Esophagus squamous epithelium (tissue), 4 donors: ENCODE measurements around the gene DNAH1.

Experiments
- CTCF ChIP-seq, 6 experiments: fragments of 450-650 bp in 4 of 6; fragments of 200-600 bp in 2 of 6; sonication (generic) in 2 of 6; IDR thresholded peaks; one replicate each; pipeline ENCODE4 v1.5.1; 2016 to 2019; ENCODE audit warnings: antibody characterized with exemption in 6 of 6, mild to moderate bottlenecking in 4 of 6, moderate library complexity in 4 of 6
- POLR2A ChIP-seq, 4 donors: fragments of 450-650 bp; IDR thresholded peaks; one replicate each; pipeline ENCODE4 v1.6.1; 2017; ENCODE audit warnings: antibody characterized with exemption in 4 of 4, mild to moderate bottlenecking in 4 of 4, moderate library complexity in 3 of 4

GRCh38 chr3:52392216-52392930 is 76.3 kb downstream of the DNAH1 start:
- no peak for TF ChIP-seq CTCF (IDR thresholded peaks at IDR 0.05)
- TF ChIP-seq POLR2A (IDR thresholded peaks at IDR 0.05) = no peak
